ENCODE data around the gene GBP4. TPM values are rescaled to one million over a fixed set of nuclear protein-coding genes. Genes with fewer than 3 reads are reported as not detected.
"Not testable (repeated sequence)": the region's sequence is repeated elsewhere in the genome, so short reads cannot be mapped to it uniquely, and the experiment has no call there.

The GBP4 gene
- total RNA-seq (10 to 100 TPM in 1 of 4 donors, 1 to 10 TPM in 3; 4.9 to 12.7 (median 9.1) TPM), polyA plus RNA-seq (12.9 TPM)
- long read RNA-seq, donor 1, full-length matches to known transcripts = 5 of 9 reads
- long read RNA-seq, donor 1, partial matches to known transcripts = 1 of 9 reads
- long read RNA-seq, donor 1, other reads (novel, unspliced or antisense) = 3 of 9 reads
- long read RNA-seq, donor 2, full-length matches to known transcripts = 1 of 2 reads
- long read RNA-seq, donor 2, partial matches to known transcripts = 0 of 2 reads
- long read RNA-seq, donor 2, other reads (novel, unspliced or antisense) = 1 of 2 reads
- long read RNA-seq, donor 3, full-length matches to known transcripts = 8 of 20 reads
- long read RNA-seq, donor 3, partial matches to known transcripts = 1 of 20 reads
- long read RNA-seq, donor 3, other reads (novel, unspliced or antisense) = 11 of 20 reads
- long read RNA-seq, donor 4 = 0 reads

DNA sequence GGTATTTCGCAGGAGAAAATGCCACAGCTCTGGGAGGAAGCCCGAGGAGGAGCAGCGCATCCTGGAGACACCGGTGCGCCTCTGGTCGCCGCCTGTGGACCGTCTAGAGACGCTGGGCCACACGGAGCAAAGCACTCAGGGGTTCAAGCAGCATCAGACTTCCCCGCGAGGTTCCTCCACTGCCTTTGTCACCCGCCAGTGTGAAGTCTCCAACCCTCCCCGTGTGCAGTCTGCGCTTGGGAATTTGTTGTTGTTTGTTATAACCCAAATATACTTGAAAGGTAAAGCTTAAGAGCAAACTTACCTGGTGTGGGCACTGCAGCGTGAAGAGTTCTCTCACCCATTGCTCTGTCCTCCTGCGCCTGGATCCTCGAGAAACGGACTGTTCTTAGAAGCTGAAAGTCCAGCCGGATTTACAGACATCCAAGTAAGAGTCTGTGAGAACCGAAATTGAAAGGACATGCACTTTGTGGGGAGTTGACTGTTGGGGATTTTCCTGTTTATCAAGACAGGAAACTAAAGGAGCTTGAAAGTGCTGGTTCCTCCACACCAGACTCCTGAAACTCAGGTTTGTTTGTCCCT, at the start of gene GBP4:
TSS of gene GBP4 (minus strand) at position 452 of the 582 bp plus-strand sequence. CDS start at position 344, 108 bp downstream.
- Histone ChIP-seq H3K9me3 (ENCODE audit: control insufficient read depth, low read length) (no peaks in the 10 kb centered on the region), H3K27ac (ENCODE audit: low read length) (peak within 1 kb of the TSS; percentile 88), H3K4me3 (ENCODE audit: low read length) (peak within 1 kb of the TSS; percentile 94), H3K4me1 (ENCODE audit: control insufficient read depth, insufficient read depth, low read length) (peaks cover 4% of the 10 kb centered on the region), H3K27me3 (ENCODE audit: control insufficient read depth, insufficient read depth) (no peaks in the 10 kb centered on the region)
- WGBS = 8% methylated on average over 21 of the region's 21 CpGs
- DNase-seq (peak; percentile 32 to 72 (median 71)), ATAC-seq (peak; percentile 82 to 84)
- intact Hi-C loops (cut with DNase I) = loop anchor here in 2 of 4 donors (10.0 kb wide), 2 partner anchors 76 to 156 kb away; partner anchors contain the start of gene GBP5 (in 1 of the 2)

DNA sequence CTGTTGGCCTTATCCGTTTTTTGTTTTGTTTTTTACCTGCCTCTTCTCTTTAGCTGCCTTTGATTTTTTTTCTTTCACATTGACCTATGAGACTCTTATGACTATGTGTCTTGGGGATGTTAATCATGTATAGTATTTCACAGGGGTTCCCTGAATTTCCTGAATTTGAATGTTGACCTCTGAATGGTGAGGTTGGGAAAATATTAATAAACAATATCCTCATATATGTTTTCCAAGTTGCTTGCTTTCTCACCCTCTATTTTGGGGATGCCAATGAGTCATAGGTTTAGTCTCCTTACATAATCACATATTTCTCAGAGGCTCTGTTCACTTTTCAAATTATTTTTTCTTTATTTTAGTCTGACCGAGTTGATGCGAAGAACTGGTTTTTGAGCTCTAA, 44.3 kb upstream of the GBP4 start:
- intact Hi-C loops (cut with DNase I) = no loop called here
- no peak overlapping the region for H3K4me3 ChIP-seq (ENCODE audit: low read length)
- no peak overlapping the region for H3K27ac ChIP-seq (ENCODE audit: low read length)
- no peak for ATAC-seq
- no peaks in the 10 kb centered on the region for H3K27me3 ChIP-seq (ENCODE audit: control insufficient read depth, insufficient read depth)
- no peak for DNase-seq
- H3K4me1 ChIP-seq (ENCODE audit: control insufficient read depth, insufficient read depth, low read length) = no peaks in the 10 kb centered on the region
- no peaks in the 10 kb centered on the region for H3K9me3 ChIP-seq (ENCODE audit: control insufficient read depth, low read length)
- WGBS = 96% methylated on average over 3 of the region's 3 CpGs

DNA sequence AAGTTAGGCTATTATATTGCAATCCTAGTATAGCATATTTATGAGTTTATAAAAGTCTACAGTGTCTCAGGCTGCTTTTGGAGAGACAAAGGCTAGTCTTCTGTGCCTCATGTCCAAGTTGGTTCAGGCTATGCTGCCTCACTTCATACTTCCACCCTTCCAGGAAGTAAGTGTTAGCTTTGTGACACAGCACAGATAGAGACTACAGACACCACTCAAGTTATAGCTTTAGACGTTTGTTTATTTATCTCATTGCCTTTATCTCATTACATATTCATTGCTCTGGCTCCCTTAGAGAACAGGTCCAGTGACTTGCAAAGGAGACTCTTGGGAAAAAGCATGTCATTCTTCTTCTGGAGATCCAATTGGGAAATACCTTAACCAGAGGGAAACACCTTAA, 22.6 kb upstream of the GBP4 start:
- Histone ChIP-seq H3K9me3 (ENCODE audit: control insufficient read depth, low read length) (no peaks in the 10 kb centered on the region), H3K4me1 (ENCODE audit: control insufficient read depth, insufficient read depth, low read length) (no peaks in the 10 kb centered on the region), H3K27me3 (ENCODE audit: control insufficient read depth, insufficient read depth) (no peaks in the 10 kb centered on the region), H3K27ac (ENCODE audit: low read length) (no peak overlapping the region), H3K4me3 (ENCODE audit: low read length) (no peak overlapping the region)
- no peak for DNase-seq
- intact Hi-C loops (cut with DNase I) = no loop called here
- ATAC-seq = no peak
- WGBS = 39% methylated on average over 1 of the region's 1 CpG

GRCh38 chr1:89219851-89220250, 21.1 kb upstream of the GBP4 start:
- intact Hi-C loops (cut with DNase I); H3K4me3 ChIP-seq (ENCODE audit: low read length); H3K4me1 ChIP-seq (ENCODE audit: control insufficient read depth, insufficient read depth, low read length); ATAC-seq; H3K27me3 ChIP-seq (ENCODE audit: control insufficient read depth, insufficient read depth); H3K9me3 ChIP-seq (ENCODE audit: control insufficient read depth, low read length); H3K27ac ChIP-seq (ENCODE audit: low read length); DNase-seq: not testable (repeated sequence)

DNA sequence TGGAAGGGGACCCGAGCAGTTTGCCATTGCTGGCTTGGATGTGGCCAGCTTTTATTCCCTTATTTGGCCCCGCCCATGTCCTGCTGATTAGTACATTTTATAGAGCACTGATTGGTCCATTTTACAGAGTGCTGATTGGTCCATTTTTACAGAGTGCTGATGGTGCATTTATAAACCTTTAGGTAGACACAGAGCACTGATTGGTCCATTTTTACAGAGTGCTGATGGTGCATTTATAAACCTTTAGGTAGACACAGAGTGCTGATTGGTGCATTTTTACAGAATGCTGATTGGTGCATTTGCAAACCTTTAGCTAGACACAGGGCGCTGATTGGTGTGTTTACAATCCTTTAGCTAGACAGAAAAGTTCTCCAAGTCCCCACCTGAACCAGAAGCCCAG, 20.2 kb upstream of the GBP4 start:
- H3K27me3 ChIP-seq (ENCODE audit: control insufficient read depth, insufficient read depth); intact Hi-C loops (cut with DNase I); H3K4me1 ChIP-seq (ENCODE audit: control insufficient read depth, insufficient read depth, low read length); H3K27ac ChIP-seq (ENCODE audit: low read length); H3K4me3 ChIP-seq (ENCODE audit: low read length); DNase-seq; ATAC-seq; H3K9me3 ChIP-seq (ENCODE audit: control insufficient read depth, low read length): not testable (repeated sequence)
- WGBS = 94% methylated on average over 3 of the region's 3 CpGs

DNA sequence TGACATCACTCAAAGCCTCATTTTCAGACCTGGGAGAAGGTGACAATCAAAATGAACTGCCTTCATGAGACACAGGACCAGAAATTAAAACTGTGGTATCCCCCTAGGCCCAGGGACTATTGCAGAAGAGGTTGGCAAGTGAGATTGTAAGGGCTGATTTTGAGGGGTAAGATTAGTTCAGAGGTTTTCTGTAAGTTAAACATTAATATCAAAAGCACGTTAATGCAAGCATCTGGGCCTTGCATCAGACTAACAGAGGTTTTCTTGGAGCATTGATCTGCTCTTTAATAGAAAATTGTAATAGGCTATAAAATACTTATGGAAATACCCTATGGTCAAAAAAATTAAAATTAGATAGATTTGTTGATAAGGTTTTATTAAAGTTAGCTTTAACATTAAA, 14.6 kb upstream of the GBP4 start:
- H3K27ac ChIP-seq (ENCODE audit: low read length) = no peak overlapping the region
- WGBS = 94% methylated on average over 1 of the region's 1 CpG
- intact Hi-C loops (cut with DNase I) = no loop called here
- no peaks in the 10 kb centered on the region for H3K9me3 ChIP-seq (ENCODE audit: control insufficient read depth, low read length)
- no peak for ATAC-seq
- H3K27me3 ChIP-seq (ENCODE audit: control insufficient read depth, insufficient read depth) = no peaks in the 10 kb centered on the region
- no peaks in the 10 kb centered on the region for H3K4me1 ChIP-seq (ENCODE audit: control insufficient read depth, insufficient read depth, low read length)
- H3K4me3 ChIP-seq (ENCODE audit: low read length) = no peak overlapping the region
- no peak for DNase-seq

DNA sequence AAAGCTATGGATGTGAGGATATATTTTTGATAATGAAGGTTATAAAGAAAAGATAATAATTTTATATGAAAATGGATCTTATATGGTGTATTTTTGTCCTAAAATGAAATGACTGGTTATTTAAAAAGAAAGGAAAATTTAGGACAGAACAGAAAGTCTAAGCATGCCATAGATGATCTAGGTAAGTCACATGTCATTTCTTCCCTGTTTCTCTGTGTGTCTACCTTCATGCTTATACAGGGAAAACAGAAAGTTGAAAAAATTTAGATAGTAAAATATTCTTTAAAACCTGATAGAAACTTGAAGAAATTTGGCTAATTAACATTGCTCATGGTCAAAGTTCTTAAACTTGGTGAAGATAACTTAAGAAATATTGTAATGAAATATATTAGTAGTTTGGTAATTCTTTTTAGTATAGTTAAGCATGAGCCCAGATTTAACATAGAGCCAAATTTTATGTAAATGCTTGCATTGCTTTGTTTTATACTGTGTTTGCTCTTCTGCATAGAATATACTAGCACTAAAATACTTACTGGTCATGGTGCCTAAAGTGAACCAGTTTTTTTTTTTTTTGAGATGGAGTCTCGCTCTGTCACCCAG, 12.4 kb upstream of the GBP4 start:
- intact Hi-C loops (cut with DNase I) = no loop called here
- WGBS = 93% methylated on average over 1 of the region's 1 CpG
- Histone ChIP-seq H3K27me3 (ENCODE audit: control insufficient read depth, insufficient read depth) (no peaks in the 10 kb centered on the region), H3K4me3 (ENCODE audit: low read length) (no peak overlapping the region), H3K27ac (ENCODE audit: low read length) (no peak overlapping the region), H3K9me3 (ENCODE audit: control insufficient read depth, low read length) (no peaks in the 10 kb centered on the region), H3K4me1 (ENCODE audit: control insufficient read depth, insufficient read depth, low read length) (no peaks in the 10 kb centered on the region)
- DNase-seq = no peak
- no peak for ATAC-seq

DNA sequence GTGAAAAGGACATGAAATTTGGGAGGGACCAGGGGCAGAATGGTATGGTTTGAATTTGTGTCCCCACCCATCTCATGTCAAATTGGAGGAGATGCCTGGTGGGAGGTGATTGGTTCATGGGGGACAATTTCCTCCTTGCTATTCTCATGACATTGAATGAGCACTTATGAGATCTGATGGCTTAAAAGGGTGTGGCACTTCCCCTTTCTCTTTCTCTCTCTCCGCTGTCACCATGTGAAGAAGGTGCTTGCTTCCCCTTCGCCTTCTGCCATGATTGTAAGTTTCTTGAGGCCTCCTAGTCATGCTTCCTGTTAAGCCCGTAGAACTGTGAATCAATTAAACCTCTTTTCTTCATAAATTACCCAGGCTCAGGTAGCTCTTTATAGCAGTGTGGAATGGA, 7.6 kb upstream of the GBP4 start:
- ATAC-seq (no peak), DNase-seq (no peak)
- 87% methylated on average over 3 of the region's 3 CpGs for WGBS
- intact Hi-C loops (cut with DNase I) = no loop called here
- H3K27ac ChIP-seq (ENCODE audit: low read length) = no peak overlapping the region
- no peaks in the 10 kb centered on the region for H3K9me3 ChIP-seq (ENCODE audit: control insufficient read depth, low read length)
- no peak overlapping the region for H3K4me3 ChIP-seq (ENCODE audit: low read length)
- H3K27me3 ChIP-seq (ENCODE audit: control insufficient read depth, insufficient read depth) = no peaks in the 10 kb centered on the region
- H3K4me1 ChIP-seq (ENCODE audit: control insufficient read depth, insufficient read depth, low read length) = peaks cover 2% of the 10 kb centered on the region

- Histone ChIP-seq H3K27ac (ENCODE audit: low read length) (no peak overlapping the region), H3K4me1 (ENCODE audit: control insufficient read depth, insufficient read depth, low read length) (peaks cover 4% of the 10 kb centered on the region), H3K4me3 (ENCODE audit: low read length) (no peak overlapping the region), H3K9me3 (ENCODE audit: control insufficient read depth, low read length) (no peaks in the 10 kb centered on the region), H3K27me3 (ENCODE audit: control insufficient read depth, insufficient read depth) (no peaks in the 10 kb centered on the region)
- DNase-seq (no peak), ATAC-seq (no peak)
- WGBS = 98% methylated on average over 1 of the region's 1 CpG
- intact Hi-C loops (cut with DNase I) = no loop called here
These were observed 4.4 kb upstream of the GBP4 start for GRCh38 chr1:89203166-89203565.

GRCh38 chr1:89201106-89201794, 2.5 kb upstream of the GBP4 start:
- 59% methylated on average over 4 of the region's 4 CpGs for WGBS
- Histone ChIP-seq H3K4me1 (ENCODE audit: control insufficient read depth, insufficient read depth, low read length) (peaks cover 4% of the 10 kb centered on the region), H3K4me3 (ENCODE audit: low read length) (no peak overlapping the region), H3K9me3 (ENCODE audit: control insufficient read depth, low read length) (no peaks in the 10 kb centered on the region), H3K27ac (ENCODE audit: low read length) (peak overlapping the region; percentile 52), H3K27me3 (ENCODE audit: control insufficient read depth, insufficient read depth) (no peaks in the 10 kb centered on the region)
- ATAC-seq (peak in 1 of 2 donors; percentile 16), DNase-seq (no peak)
- intact Hi-C loops (cut with DNase I) = no loop called here

- intact Hi-C loops (cut with DNase I) = no loop called here
- DNase-seq (no peak), ATAC-seq (peak; percentile 34 to 74)
- peaks cover 4% of the 10 kb centered on the region for H3K4me1 ChIP-seq (ENCODE audit: control insufficient read depth, insufficient read depth, low read length)
- WGBS = 2% methylated on average over 2 of the region's 2 CpGs
- H3K4me3 ChIP-seq (ENCODE audit: low read length) = peak overlapping the region; percentile 20
- no peaks in the 10 kb centered on the region for H3K27me3 ChIP-seq (ENCODE audit: control insufficient read depth, insufficient read depth)
- H3K27ac ChIP-seq (ENCODE audit: low read length) = no peak overlapping the region
- H3K9me3 ChIP-seq (ENCODE audit: control insufficient read depth, low read length) = no peaks in the 10 kb centered on the region
These were observed 1.9 kb upstream of the GBP4 start for GRCh38 chr1:89200663-89201062.

Data from right cardiac atrium (tissue), 5 donors.